GM23338 (cell line): ENCODE measurements around the gene TTLL8. TPM values are rescaled to one million over a fixed set of nuclear protein-coding genes. Genes with fewer than 3 reads are reported as not detected.
A peak's percentile ranks its signal among the peaks of the same experiment; 100 is the strongest.

ENCODE experiments used
- ATAC-seq: fragments of 200-7000 bp; cut with Tn5 transposase; 3 replicates; pipeline ENCODE4 v1.9.1; 2020
- DNase-seq: peaks from one replicate; pipeline ENCODE4 v3.0.0-alpha.2; 2015; ENCODE audit warnings: low spot score
- H2AFZ ChIP-seq: fragments of 200-600 bp; sonication (generic); 2 replicates; pipeline ENCODE4 v1.8.0; 2016; ENCODE audit warnings: antibody characterized with exemption, mild to moderate bottlenecking, moderate library complexity
- H3F3A ChIP-seq: fragments of 200-600 bp; sonication (generic); replicated peaks from 2 replicates; pipeline ENCODE4 v1.8.0; 2017; ENCODE audit warnings: antibody characterized with exemption, mixed run types, low read depth
- H3K27ac ChIP-seq: fragments of 200-600 bp; sonication (generic); 2 replicates; pipeline ENCODE4 v1.6.1; 2016; ENCODE audit warnings: low read depth
- H3K27me3 ChIP-seq: fragments of 200-600 bp; sonication (generic); 2 replicates; pipeline ENCODE4 v1.8.0; 2016; ENCODE audit warnings: mild to moderate bottlenecking, mixed run types, moderate library complexity; ENCODE audit not compliant: insufficient read depth
- H3K36me3 ChIP-seq: fragments of 200-600 bp; sonication (generic); 2 replicates; pipeline ENCODE4 v1.8.0; 2016; ENCODE audit warnings: mild to moderate bottlenecking; ENCODE audit not compliant: insufficient read depth
- H3K4me1 ChIP-seq: fragments of 200-600 bp; sonication (generic); 2 replicates; pipeline ENCODE4 v1.8.0; 2016; ENCODE audit warnings: mild to moderate bottlenecking, moderate library complexity; ENCODE audit not compliant: insufficient read depth
- H3K4me2 ChIP-seq: fragments of 200-600 bp; sonication (generic); 2 replicates; pipeline ENCODE4 v1.7.1; 2017; ENCODE audit warnings: mixed run types
- H3K4me3 ChIP-seq: fragments of 200-600 bp; sonication (generic); 2 replicates; pipeline ENCODE4 v1.6.1; 2016; ENCODE audit warnings: mixed run types
- H3K79me2 ChIP-seq: fragments of 200-600 bp; sonication (generic); replicated peaks from 2 replicates; pipeline ENCODE4 v1.8.0; 2017; ENCODE audit warnings: mild to moderate bottlenecking; ENCODE audit not compliant: insufficient read depth
- H3K9me2 ChIP-seq: fragments of 200-600 bp; sonication (generic); 2 replicates; pipeline ENCODE4 v1.8.0; 2017; ENCODE audit not compliant: insufficient read depth
- H4K20me1 ChIP-seq: fragments of 200-600 bp; sonication (generic); replicated peaks from 2 replicates; pipeline ENCODE4 v1.8.0; 2017; ENCODE audit warnings: mild to moderate bottlenecking; ENCODE audit not compliant: insufficient read depth
- H3K27ac Mint-ChIP-seq: 2 replicates; pipeline ENCODE4 v1.8.0; 2020; ENCODE audit warnings: inconsistent platforms, mild to moderate bottlenecking, moderate library complexity, mixed read lengths
- H3K27me3 Mint-ChIP-seq: 3 replicates; pipeline ENCODE4 v1.8.0; 2022; ENCODE audit warnings: low read depth, mild to moderate bottlenecking, moderate library complexity, mixed read lengths, inconsistent platforms; ENCODE audit not compliant: insufficient read depth, poor library complexity
- H3K36me3 Mint-ChIP-seq: 3 replicates; pipeline ENCODE4 v1.8.0; 2021; ENCODE audit warnings: low read depth, mild to moderate bottlenecking, inconsistent platforms, moderate library complexity, mixed read lengths
- H3K4me1 Mint-ChIP-seq: 3 replicates; pipeline ENCODE4 v1.8.0; 2020; ENCODE audit warnings: mild to moderate bottlenecking, inconsistent platforms, mixed read lengths
- H3K4me3 Mint-ChIP-seq: 3 replicates; pipeline ENCODE4 v1.8.0; 2021; ENCODE audit warnings: moderate library complexity, mild to moderate bottlenecking, inconsistent platforms, mixed read lengths
- H3K9me3 Mint-ChIP-seq: 3 replicates; pipeline ENCODE4 v1.8.0; 2020; ENCODE audit warnings: moderate library complexity, mild to moderate bottlenecking, inconsistent platforms, mixed read lengths
- CTCF ChIP-seq, 2 experiments: fragments of 200-600 bp in 1 of 2; sonication (generic) in 1 of 2; conservative IDR thresholded peaks; 2 replicates each; pipeline versions ENCODE4 v1.5.1 to v1.6.1; 2016 to 2017; ENCODE audit warnings: antibody characterized with exemption in 2 of 2, low read depth in 2 of 2, mild to moderate bottlenecking in 2 of 2, moderate library complexity in 1 of 2
- EZH2 ChIP-seq: fragments of 200-600 bp; sonication (generic); IDR thresholded peaks from one replicate; pipeline ENCODE4 v1.8.0; 2017; ENCODE audit warnings: antibody characterized with exemption, mild to moderate bottlenecking, low read depth; ENCODE audit not compliant: unreplicated experiment
- JUNB ChIP-seq: IDR thresholded peaks from one replicate; pipeline ENCODE4 v1.6.1; 2016; ENCODE audit warnings: antibody characterized with exemption; ENCODE audit not compliant: unreplicated experiment
- ZNF114 ChIP-seq: fragments of 250-450 bp; sonication (Bioruptor Pico); IDR thresholded peaks from 2 replicates; pipeline ENCODE4 v1.5.0; 2020; ENCODE audit warnings: mild to moderate bottlenecking, moderate library complexity
- polyA plus RNA-seq: library from polyadenylated mRNA; unstranded; fragments of >200 nt; fragmentation: Nextera tagmentation; extraction: Ambion mirVana; gene quantifications from 2 replicates; pipeline ENCODE4 v1.2.1, GENCODE V29; 2016
- total RNA-seq: library from RNA; depleted of rRNA; stranded (reverse); fragments of >200 nt; shearing (Covaris generic); gene quantifications from 2 replicates; pipeline ENCODE4 v1.2.3, GENCODE V29; 2014

Gene TTLL8
- total and polyA plus RNA-seq, 2 experiments from 2014 or later: not detected

- H3K27me3 Mint-ChIP-seq: peaks cover 34% of the 10 kb centered on the region
Measured at GRCh38 chr22:50015451-50016307, 42.4 kb downstream of the TTLL8 start.

GRCh38 chr22:50014655-50015401, 43.3 kb downstream of the TTLL8 start:
- peak; percentile 8; the same call in 2 of the 3 replicates for ATAC-seq
- H3K4me3 Mint-ChIP-seq: no peak overlapping the region; the same call in 2 of the 3 replicates
- H3K4me3 ChIP-seq: peak overlapping the region; percentile 49

More at GRCh38 chr22:50015451-50016307, 42.4 kb downstream of the TTLL8 start:
- H3K9me3 Mint-ChIP-seq: no peaks in the 10 kb centered on the region
- no peak overlapping the region for H3K27ac Mint-ChIP-seq
- peaks cover 9% of the 10 kb centered on the region; the same call in 2 of the 3 replicates for H3K4me1 Mint-ChIP-seq
- Histone ChIP-seq H3K4me2 (no peak overlapping the region), H3K9me2 (no peaks in the 10 kb centered on the region), H4K20me1 (no peaks in the 10 kb centered on the region), H3K79me2 (no peaks in the 10 kb centered on the region), H3K4me1 (no peaks in the 10 kb centered on the region), H3K4me3 (no peak overlapping the region), H3F3A (no peaks in the 10 kb centered on the region), H3K27ac (no peak overlapping the region), H3K36me3 (no peaks in the 10 kb centered on the region), H2AFZ (no peak overlapping the region), H3K27me3 (peaks cover 62% of the 10 kb centered on the region)
- H3K36me3 Mint-ChIP-seq: no peaks in the 10 kb centered on the region
- DNase-seq (no peak), ATAC-seq (no peak)
- TF ChIP-seq ZNF114 (CRISPR knock-in tag) (no peak), EZH2 (peak; percentile 43), JUNB (no peak)
- no peak overlapping the region for H3K4me3 Mint-ChIP-seq

More at GRCh38 chr22:50014655-50015401, 43.3 kb downstream of the TTLL8 start:
- Mint-ChIP-seq H3K27me3 (peaks cover 36% of the 10 kb centered on the region), H3K4me1 (peaks cover 9% of the 10 kb centered on the region; the same call in 2 of the 3 replicates), H3K9me3 (no peaks in the 10 kb centered on the region), H3K27ac (no peak overlapping the region), H3K36me3 (no peaks in the 10 kb centered on the region)
- Histone ChIP-seq H3K27ac (no peak overlapping the region), H3K9me2 (no peaks in the 10 kb centered on the region), H3K79me2 (no peaks in the 10 kb centered on the region), H3K36me3 (no peaks in the 10 kb centered on the region), H3K4me1 (no peaks in the 10 kb centered on the region), H4K20me1 (0 out of 2 replicates have a peak, but pooled peaks cover under 1% of the 10 kb centered on the region), H3K4me2 (peak overlapping the region; percentile 79), H3F3A (no peaks in the 10 kb centered on the region), H3K27me3 (peaks cover 69% of the 10 kb centered on the region), H2AFZ (0 out of 2 replicates have a peak overlapping the region, but pooled peaks have one; percentile 32)
- DNase-seq: peak; percentile 40
- TF ChIP-seq ZNF114 (CRISPR knock-in tag) (no peak), CTCF (conservative IDR thresholded peaks at IDR 0.05; ENCODE audit: low read depth in 2 of 2) (no peak), EZH2 (peak; percentile 62)
